ENCODE measurements around the gene CHD1L.

CHD1L gene

GRCh38 chr1:147273409-147274336 lies 31.2 kb downstream of the CHD1L start:
- H3K27ac ChIP-seq: peak overlapping the region; percentile 89
- peak; percentile 43 for TF ChIP-seq CTCF (IDR thresholded peaks at IDR 0.05; ENCODE audit: low read depth, low read length, missing control alignments)
- in situ Hi-C loops (cut with HindIII; ENCODE audit: low pct_ligation_motif_present, low sequenced_read_pairs): no loop called here
- peak; percentile 76 for DNase-seq
- peaks cover 32% of the 10 kb centered on the region for H3K36me3 ChIP-seq (replicated peaks)
- no peaks in the 10 kb centered on the region for H3K27me3 ChIP-seq (replicated peaks)
- no peak overlapping the region for H3K4me3 ChIP-seq (ENCODE audit: low read depth, low read length)

- peaks cover 35% of the 10 kb centered on the region for H3K36me3 ChIP-seq (replicated peaks)
- H3K27me3 ChIP-seq (replicated peaks): no peaks in the 10 kb centered on the region
- DNase-seq: no peak
- no peak for TF ChIP-seq CTCF (IDR thresholded peaks at IDR 0.05; ENCODE audit: low read depth, low read length, missing control alignments)
- H3K27ac ChIP-seq: no peak overlapping the region
- H3K4me3 ChIP-seq (ENCODE audit: low read depth, low read length): no peak overlapping the region
- in situ Hi-C loops (cut with HindIII; ENCODE audit: low pct_ligation_motif_present, low sequenced_read_pairs): no loop called here
Observed at GRCh38 chr1:147281950-147282349, 39.5 kb downstream of the CHD1L start.

GRCh38 chr1:147283011-147283410 lies 40.5 kb downstream of the CHD1L start:
- TF ChIP-seq CTCF (IDR thresholded peaks at IDR 0.05; ENCODE audit: low read depth, low read length, missing control alignments): no peak
- in situ Hi-C loops (cut with HindIII; ENCODE audit: low pct_ligation_motif_present, low sequenced_read_pairs): no loop called here
- Histone ChIP-seq H3K36me3 (replicated peaks) (peaks cover 42% of the 10 kb centered on the region), H3K27me3 (replicated peaks) (no peaks in the 10 kb centered on the region), H3K27ac (no peak overlapping the region), H3K4me3 (ENCODE audit: low read depth, low read length) (no peak overlapping the region)
- no peak for DNase-seq

GRCh38 chr1:147287133-147287865 lies 44.8 kb downstream of the CHD1L start:
- DNase-seq: no peak
- Histone ChIP-seq H3K36me3 (replicated peaks) (peaks cover 39% of the 10 kb centered on the region), H3K4me3 (ENCODE audit: low read depth, low read length) (no peak overlapping the region), H3K27me3 (replicated peaks) (no peaks in the 10 kb centered on the region), H3K27ac (no peak overlapping the region)
- TF ChIP-seq CTCF (IDR thresholded peaks at IDR 0.05; ENCODE audit: low read depth, low read length, missing control alignments): no peak
- in situ Hi-C loops (cut with HindIII; ENCODE audit: low pct_ligation_motif_present, low sequenced_read_pairs): no loop called here

GRCh38 chr1:147292012-147292411 lies 49.5 kb downstream of the CHD1L start:
- Histone ChIP-seq H3K27ac (peak overlapping the region; percentile 99), H3K27me3 (replicated peaks) (no peaks in the 10 kb centered on the region), H3K36me3 (replicated peaks) (peaks cover 45% of the 10 kb centered on the region), H3K4me3 (ENCODE audit: low read depth, low read length) (no peak overlapping the region)
- DNase-seq: peak; percentile 63
- in situ Hi-C loops (cut with HindIII; ENCODE audit: low pct_ligation_motif_present, low sequenced_read_pairs): no loop called here
- TF ChIP-seq CTCF (IDR thresholded peaks at IDR 0.05; ENCODE audit: low read depth, low read length, missing control alignments): no peak
